Measurements from ENCODE around the gene OR2F2.

The OR2F2 gene, protein sequence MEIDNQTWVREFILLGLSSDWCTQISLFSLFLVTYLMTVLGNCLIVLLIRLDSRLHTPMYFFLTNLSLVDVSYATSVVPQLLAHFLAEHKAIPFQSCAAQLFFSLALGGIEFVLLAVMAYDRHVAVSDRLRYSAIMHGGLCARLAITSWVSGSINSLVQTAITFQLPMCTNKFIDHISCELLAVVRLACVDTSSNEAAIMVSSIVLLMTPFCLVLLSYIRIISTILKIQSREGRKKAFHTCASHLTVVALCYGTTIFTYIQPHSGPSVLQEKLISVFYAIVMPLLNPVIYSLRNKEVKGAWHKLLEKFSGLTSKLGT

DNA sequence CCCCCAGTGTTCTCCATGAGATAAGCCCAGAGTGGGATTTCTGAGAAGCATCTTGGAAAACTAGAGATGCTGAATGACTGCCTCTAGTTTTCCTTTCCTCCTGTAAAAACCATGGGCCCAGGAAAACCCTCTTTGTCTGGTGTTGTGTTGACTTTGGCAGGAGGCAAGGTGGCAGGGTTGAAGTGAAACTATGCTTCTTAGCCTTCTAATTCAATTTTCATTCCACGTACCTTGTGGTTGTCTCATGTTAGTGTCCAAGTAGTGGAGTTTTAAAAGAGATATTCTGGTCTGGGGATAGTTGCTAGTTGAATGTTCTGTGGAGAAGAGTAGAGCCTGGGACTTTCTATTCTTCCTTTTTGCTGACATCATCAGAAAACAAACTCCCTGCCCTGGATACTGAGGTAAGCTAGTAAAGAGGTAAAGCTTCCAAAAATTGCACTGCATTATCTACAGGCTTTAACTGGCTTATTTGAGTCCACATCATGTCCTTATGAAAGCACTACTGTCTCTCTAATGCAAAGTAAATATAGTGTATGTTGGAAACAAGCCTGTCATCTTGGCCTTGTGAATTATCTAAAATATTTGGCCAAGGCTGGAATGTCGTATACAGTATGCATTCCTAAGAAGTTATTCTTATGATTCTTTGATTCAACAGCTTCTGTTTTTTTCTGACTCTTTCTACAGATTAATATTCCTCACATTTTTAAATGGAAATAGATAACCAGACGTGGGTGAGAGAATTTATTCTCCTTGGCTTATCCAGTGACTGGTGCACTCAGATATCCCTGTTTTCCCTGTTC lies at the start of gene OR2F2:
OR2F2 (plus strand) TSS at position 708 of the 800 bp plus-strand sequence; CDS start at position 708, 0 bp downstream.
- no peak for DNase-seq

DNA sequence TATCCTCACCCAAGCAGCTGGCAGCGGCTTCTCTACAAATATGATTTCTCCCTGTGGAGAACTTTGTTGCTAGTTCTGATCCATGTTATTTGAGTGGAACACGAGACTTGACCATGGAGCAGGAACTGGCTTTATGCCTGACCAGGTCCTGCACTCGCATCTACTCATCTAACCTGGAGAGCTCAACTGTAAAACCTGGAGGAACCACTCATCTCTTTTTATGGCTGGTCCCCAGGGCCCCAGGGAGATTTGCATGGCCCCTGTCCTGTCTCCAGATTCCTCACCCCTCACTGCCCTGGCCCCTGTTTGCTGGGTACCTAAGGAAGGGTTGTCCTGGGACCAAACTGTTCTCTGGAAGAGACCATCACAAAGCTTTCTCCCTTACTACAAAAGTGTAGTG lies 49.1 kb upstream of the OR2F2 start:
- DNase-seq: no peak

DNA sequence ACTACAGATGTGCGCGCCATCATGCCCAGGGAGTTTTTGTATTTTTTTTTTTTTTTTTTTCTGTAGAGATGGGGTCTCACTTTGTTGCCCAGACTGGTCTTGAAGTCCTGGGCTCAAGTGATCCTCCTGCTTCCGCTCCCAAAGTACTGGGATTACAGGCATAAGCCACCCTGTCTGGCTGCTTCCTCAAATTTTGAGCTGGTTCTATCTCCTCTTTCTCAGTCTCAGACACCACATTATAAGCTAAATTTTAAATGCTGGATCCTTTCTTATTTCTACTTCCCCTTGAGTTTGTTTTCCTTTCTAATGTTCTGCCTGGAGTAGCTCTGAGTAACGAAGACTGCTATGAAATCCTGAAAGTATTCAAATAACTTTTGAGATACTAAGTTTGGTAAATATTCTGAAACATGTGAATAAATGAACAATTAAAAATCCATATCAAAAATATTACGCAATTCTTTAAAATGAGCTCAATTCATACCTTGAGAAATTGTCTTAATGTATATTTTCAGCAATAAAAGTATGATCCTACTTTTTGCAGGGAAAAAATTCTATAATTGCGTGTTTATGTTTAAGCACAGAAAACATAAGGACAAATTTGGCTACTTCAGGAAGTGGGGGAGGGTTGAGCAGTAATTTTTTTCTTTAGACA lies 48.1 kb upstream of the OR2F2 start:
- DNase-seq: no peak

DNA sequence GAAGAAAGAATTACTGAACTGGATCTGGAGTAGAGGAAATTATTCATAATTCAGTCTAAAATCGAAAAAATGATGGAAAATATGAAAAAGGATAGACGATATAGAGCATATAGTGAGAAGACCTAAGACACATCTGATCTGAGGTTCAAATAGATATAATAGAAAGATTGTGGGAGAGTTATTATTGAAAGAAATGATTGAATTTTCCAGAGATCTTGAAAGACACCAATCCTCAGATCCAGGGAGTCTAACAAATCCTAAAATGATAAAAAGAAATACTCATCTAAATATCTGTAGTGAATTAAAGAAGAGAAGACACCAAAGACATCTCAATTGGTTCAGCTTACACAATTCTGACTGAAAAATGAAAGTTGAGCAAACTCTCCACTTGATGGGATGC lies 46.0 kb upstream of the OR2F2 start:
- no peak for DNase-seq

GRCh38 chr7:143890558-143890957 lies 44.5 kb upstream of the OR2F2 start:
- no peak for DNase-seq

DNA sequence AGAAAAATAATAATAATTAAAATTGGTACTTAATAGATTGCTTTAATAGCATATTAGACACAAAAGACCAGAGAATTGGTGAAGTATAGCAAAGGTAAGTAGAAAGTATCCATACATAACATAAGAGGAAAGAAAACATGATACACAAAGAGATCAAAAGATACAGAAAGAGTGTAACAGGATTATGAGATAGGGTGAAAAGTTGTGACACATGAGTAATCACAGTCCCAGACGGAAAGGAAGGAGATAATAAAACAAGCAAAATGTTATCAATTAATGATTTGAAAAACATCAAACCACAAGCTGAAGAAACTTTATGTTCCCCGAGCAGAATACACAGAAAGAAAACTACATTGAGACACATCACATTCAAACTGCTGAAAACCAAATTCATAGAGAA lies 43.6 kb upstream of the OR2F2 start:
- DNase-seq: no peak

GRCh38 chr7:143892527-143893300 lies 42.3 kb upstream of the OR2F2 start:
- DNase-seq: no peak

DNA sequence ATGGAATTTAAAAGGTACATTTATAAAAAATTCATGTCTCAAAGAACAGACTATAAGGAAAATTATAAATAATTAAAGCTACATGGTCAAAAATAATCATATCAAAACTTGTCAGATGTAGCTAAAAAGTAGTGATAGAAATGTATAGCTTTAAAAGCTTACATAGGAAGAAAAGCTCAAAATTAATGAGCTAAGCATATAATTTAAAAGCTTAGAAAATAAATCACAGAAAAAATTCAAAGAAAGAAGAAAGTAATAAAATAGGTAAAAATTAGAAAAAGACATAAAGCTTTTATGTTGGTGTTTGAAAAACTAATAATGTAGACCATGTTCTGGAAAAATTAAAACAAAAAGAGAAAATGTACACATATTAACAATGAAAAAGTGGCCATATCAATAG lies 38.4 kb upstream of the OR2F2 start:
- DNase-seq: no peak

GRCh38 chr7:143898810-143899209 lies 36.2 kb upstream of the OR2F2 start:
- DNase-seq: no peak

GRCh38 chr7:143900230-143900766 lies 34.7 kb upstream of the OR2F2 start:
- DNase-seq: no peak

DNA sequence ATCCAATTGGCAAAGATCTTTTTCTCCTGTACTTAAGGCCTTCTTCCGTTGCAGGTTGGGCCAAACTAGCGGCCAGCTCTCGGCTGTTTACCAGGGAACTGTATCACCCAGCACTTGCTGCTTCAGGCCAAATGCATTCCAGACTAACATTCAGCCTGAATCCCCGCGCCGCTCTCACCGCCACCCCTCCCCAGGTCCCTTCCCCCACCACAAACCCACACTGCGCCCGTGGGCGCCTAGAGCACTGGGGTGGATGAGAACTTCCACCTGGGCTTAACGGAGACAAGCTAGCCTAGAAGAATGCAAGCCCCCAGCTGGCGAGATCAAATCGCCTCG lies 33.7 kb upstream of the OR2F2 start:
- no peak for DNase-seq

DNA sequence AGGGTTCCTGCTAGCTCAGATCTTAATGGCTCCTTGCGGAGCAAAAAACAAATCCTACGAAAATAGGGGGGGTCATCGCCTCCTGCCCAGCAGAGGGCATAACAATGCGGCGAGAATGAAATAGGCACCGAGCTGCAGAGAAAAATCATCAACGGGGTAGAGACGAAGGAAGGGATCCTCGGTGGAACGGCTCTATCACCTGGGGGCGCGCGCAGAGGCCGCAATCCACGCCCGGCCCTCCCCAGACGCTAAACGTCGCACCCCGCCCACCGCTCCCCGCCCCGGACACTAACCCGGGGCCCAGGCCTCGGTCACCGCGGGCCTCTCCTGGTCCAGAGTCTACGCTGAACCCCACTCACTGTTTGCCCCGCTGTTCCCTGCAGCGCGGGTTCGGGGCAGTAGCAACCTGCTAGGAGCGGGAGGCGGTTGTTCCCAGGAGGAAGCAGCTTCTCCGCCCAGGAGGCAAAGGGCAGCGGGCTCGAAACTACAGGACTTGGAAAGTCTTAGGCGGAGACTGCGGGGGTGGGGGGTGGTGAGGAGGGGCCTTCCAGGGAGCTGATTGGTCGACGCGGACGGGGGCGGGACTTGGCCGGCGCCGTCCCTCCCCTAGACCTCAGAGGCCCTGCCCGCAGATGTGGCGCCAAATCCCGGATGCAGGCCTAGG lies 33.2 kb upstream of the OR2F2 start, which contains the start of gene TCAF1:
TCAF1 (minus strand) TSS at position 509 of the 664 bp plus-strand sequence. CDS start 25,568 bp downstream, outside the sequence.
- DNase-seq: peak; percentile 96

DNA sequence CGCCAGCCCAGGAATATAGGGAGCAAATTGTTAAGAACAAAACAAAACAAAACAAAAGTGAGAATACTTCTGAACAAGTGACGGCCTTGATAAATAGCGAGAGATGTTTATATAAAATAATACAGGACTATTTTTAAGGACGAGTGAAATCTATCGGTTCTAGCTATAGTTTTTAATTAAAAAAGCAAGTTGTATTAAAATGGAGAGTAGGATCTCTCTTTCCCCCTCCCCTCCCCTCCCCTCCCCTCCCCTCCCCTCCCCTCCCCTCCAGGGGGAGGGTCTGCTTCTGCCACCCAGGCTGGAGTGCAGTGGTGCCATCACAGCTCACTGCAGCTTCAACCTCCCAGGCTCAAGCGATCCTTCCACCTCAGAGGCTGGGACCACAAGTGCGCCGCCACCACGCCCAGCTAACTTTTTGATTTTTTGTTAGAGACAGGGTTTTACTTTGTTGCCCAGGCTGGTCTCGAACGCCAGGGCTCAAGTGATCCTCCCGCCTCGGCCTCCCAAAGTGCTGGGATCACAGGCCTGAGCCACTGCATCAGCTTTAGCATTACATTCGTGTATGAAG lies 32.6 kb upstream of the OR2F2 start:
- no peak for DNase-seq

DNA sequence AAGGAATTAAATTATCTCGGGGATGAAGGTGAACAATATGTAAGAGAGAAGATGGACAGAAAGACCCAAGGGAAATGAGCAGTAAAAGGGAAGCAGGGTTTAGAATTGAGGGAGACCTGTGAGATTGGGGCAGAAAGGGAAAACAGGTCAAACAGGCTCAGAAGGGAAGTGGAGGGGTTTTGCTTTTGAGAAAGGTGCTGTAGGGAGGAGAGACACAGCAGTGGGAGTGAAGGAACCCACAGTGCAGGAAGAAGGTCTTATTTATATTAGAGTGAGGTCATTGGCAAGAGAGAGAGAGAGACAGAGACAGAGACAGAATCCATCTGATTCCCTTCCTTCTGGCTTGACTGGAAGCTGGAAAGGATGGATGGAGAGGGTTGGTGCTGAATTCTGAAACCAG lies 29.5 kb upstream of the OR2F2 start:
- DNase-seq: no peak

GRCh38 chr7:143906151-143906550 lies 28.9 kb upstream of the OR2F2 start:
- no peak for DNase-seq

DNA sequence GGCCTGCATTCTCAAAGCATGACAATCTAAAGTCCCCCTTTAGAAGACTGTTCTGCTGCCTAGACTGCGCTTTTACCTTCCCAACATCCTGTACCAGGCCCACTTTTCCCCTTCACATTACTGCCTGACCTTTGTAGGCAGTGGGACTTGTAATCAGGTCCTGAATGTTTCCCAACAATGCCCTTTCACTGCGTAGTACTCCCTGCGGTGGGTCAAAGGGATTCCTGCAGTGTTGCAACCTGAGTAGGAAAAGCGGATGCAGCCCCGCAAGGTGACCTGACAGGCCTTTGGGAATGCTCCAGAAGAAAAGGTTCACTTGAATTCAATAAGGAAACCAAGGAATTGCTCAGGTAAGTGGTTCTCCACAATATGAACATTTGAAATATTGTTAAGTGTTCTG lies 28.1 kb upstream of the OR2F2 start:
- DNase-seq: no peak

GRCh38 chr7:143908120-143908519 lies 26.9 kb upstream of the OR2F2 start:
- DNase-seq: no peak

DNA sequence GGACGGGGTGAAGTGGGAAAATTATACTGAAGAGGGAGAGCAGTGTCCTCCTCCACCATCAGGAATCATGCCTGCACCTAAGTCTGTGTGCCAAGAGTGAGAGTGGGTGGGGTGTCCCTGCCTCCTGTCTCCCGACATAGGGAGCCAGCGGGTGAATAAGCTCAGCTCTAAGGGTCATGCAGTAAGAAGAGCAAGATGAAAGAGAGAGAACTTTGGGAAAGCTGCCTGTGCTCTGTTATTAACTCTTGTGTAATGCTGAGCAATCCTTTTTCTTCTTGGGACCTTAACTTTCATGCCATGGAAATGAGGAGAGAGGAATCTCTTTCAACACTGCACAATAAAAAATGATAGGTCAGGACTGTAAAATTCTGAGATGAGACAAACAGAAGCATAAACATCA lies 25.2 kb upstream of the OR2F2 start:
- no peak for DNase-seq

- no peak for DNase-seq
Measured at GRCh38 chr7:143910473-143911248, 24.4 kb upstream of the OR2F2 start.

GRCh38 chr7:143913945-143914615 lies 21.0 kb upstream of the OR2F2 start:
- DNase-seq: no peak

All from NCI-H2227 treated with DMSO at 0.1 percent for 48 hours (cell line).